ENCODE results near the gene RBMS3. TPM values are rescaled to one million over a fixed set of nuclear protein-coding genes. Genes with fewer than 3 reads are reported as not detected.

Gene RBMS3
- total RNA-seq, 4 donors from 2014 or later, result 116 to 171 (median 152) TPM

DNA sequence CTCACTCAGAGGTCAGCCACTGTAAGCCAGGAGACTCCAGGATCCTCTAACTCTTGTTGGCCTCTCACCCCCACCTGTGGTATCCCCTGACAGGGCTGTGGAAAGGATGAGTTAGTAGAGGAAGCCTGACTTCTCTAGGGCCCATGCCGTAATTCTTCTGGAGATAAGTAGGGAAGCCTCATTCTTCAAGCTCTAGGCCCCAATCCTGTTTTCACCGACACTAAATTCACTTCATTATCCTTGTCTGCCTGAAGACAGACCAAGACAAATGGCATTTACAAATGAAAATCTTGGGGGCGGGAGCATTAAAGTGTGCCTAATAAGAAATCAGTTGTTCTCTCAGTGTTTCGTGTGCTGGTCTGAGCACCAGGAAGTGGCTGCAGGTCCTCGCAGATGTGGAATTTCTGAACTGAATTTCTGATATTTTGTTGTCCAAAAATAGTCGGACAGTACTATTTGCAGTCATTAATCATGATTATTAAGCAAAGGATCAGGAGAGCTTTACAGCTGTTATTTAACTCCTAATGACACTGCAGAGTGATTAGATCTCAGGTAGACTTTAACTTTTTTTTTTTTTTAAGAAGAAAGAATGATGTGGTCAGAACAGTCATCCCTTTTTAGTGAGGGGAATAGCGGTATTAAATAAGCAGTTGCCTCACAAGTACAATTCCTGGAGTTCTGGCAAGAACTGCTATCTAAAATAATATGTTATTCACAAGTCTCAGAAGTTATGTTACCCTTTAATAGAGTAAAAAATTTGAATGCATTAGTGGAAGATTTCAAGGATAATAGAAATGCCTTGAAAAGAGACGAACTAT is 58.4 kb downstream of the RBMS3 start:
- H3K27me3 ChIP-seq, result no peaks in the 10 kb centered on the region
- no peak overlapping the region for H3K4me3 ChIP-seq (replicated peaks in 1 of 3)
- no peaks in the 10 kb centered on the region for H3K36me3 ChIP-seq
- H3K4me1 ChIP-seq, result peaks cover 48 to 56% of the 10 kb centered on the region in 2 donors
- no peaks in the 10 kb centered on the region for H3K9me3 ChIP-seq
- WGBS, 2 donors, result 78 to 79% methylated on average over 8 of the region's 8 CpGs
- TF ChIP-seq, protein P1, sequence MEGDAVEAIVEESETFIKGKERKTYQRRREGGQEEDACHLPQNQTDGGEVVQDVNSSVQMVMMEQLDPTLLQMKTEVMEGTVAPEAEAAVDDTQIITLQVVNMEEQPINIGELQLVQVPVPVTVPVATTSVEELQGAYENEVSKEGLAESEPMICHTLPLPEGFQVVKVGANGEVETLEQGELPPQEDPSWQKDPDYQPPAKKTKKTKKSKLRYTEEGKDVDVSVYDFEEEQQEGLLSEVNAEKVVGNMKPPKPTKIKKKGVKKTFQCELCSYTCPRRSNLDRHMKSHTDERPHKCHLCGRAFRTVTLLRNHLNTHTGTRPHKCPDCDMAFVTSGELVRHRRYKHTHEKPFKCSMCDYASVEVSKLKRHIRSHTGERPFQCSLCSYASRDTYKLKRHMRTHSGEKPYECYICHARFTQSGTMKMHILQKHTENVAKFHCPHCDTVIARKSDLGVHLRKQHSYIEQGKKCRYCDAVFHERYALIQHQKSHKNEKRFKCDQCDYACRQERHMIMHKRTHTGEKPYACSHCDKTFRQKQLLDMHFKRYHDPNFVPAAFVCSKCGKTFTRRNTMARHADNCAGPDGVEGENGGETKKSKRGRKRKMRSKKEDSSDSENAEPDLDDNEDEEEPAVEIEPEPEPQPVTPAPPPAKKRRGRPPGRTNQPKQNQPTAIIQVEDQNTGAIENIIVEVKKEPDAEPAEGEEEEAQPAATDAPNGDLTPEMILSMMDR (IDR thresholded peaks at IDR 0.05), result no peak
- no peak for TF ChIP-seq POLR2A (IDR thresholded peaks at IDR 0.05)
- no peak for DNase-seq
- no peak overlapping the region for H3K27ac ChIP-seq
- intact Hi-C loops (cut with DNase I), result no loop called here

GRCh38 chr3:29344154-29344553 is 63.3 kb downstream of the RBMS3 start:
- intact Hi-C loops (cut with DNase I), result no loop called here
- Histone ChIP-seq H3K27me3 (no peaks in the 10 kb centered on the region), H3K9me3 (no peaks in the 10 kb centered on the region), H3K4me1 (peaks cover 23 to 40% of the 10 kb centered on the region in 2 donors), H3K27ac (no peak overlapping the region), H3K36me3 (no peaks in the 10 kb centered on the region), H3K4me3 (replicated peaks in 1 of 3) (no peak overlapping the region)
- WGBS, 2 donors, result 71 to 73% methylated on average over 3 of the region's 3 CpGs
- TF ChIP-seq, protein P1 (IDR thresholded peaks at IDR 0.05), result no peak
- no peak for TF ChIP-seq POLR2A (IDR thresholded peaks at IDR 0.05)
- no peak for DNase-seq

DNA sequence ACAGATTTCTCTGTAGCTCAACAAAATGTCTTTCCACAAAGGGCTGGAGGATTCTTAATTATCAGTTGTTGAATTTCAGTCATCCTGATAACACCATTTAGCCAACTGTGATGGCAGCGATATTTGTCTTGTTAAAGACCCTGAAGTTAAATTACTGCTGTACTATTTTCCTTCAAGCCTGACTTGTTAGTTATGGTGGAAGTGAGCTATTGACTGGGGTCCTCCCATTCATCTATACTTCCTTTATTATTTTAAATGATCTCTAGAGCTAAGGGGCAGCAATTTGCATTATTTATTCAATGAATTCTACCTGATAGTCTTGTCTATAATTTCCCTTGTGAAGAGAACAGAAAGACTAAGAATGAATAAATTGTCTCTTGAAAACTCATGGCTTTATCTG is 64.1 kb downstream of the RBMS3 start:
- WGBS, 2 donors, result 74 to 89% methylated on average over 1 of the region's 1 CpG
- H3K27ac ChIP-seq, result no peak overlapping the region
- intact Hi-C loops (cut with DNase I), result no loop called here
- H3K4me3 ChIP-seq (replicated peaks in 1 of 3), result no peak overlapping the region
- no peaks in the 10 kb centered on the region for H3K9me3 ChIP-seq
- TF ChIP-seq, protein P1 (IDR thresholded peaks at IDR 0.05), result no peak
- no peak for DNase-seq
- no peaks in the 10 kb centered on the region for H3K36me3 ChIP-seq
- no peaks in the 10 kb centered on the region for H3K27me3 ChIP-seq
- H3K4me1 ChIP-seq, result peaks cover 17 to 34% of the 10 kb centered on the region in 2 donors

- Histone ChIP-seq H3K36me3 (no peaks in the 10 kb centered on the region), H3K9me3 (no peaks in the 10 kb centered on the region), H3K4me3 (replicated peaks in 1 of 3) (no peak overlapping the region), H3K4me1 (peaks cover 17 to 30% of the 10 kb centered on the region in 2 donors), H3K27me3 (no peaks in the 10 kb centered on the region), H3K27ac (no peak overlapping the region)
- DNase-seq, result no peak
- 93 to 94% methylated on average over 3 of the region's 3 CpGs for WGBS, 2 donors
- intact Hi-C loops (cut with DNase I), result no loop called here
- TF ChIP-seq, protein P1 (IDR thresholded peaks at IDR 0.05), result no peak
- TF ChIP-seq POLR2A (IDR thresholded peaks at IDR 0.05), result no peak
Observed at GRCh38 chr3:29345516-29346300, 64.8 kb downstream of the RBMS3 start.

DNA sequence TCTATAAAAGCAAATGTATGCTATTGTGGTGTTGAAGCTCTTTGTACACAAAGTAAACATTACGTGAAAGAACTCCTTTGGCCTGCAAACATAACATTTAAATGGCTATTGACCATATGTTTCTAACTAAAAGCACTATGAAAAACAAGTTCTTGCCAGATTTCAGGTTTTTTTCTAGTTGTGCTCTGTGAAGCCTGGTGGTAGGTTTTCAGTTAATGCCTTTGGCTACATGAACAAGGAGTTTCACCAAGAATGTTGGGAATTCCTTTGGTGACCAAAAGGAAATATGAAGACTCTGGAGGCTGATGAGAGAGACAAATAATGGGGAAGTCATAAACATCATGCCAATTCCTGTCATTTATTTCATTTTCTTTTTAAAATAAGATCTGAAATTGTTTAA is 66.0 kb downstream of the RBMS3 start:
- peaks cover 17 to 30% of the 10 kb centered on the region in 2 donors for H3K4me1 ChIP-seq
- no peak overlapping the region for H3K27ac ChIP-seq
- H3K27me3 ChIP-seq, result no peaks in the 10 kb centered on the region
- 61 to 79% methylated on average over 1 of the region's 1 CpG for WGBS, 2 donors
- no peak for DNase-seq
- no peaks in the 10 kb centered on the region for H3K9me3 ChIP-seq
- intact Hi-C loops (cut with DNase I), result no loop called here
- H3K36me3 ChIP-seq, result no peaks in the 10 kb centered on the region
- H3K4me3 ChIP-seq (replicated peaks in 1 of 3), result no peak overlapping the region
- no peak for TF ChIP-seq POLR2A (IDR thresholded peaks at IDR 0.05)
- TF ChIP-seq, protein P1 (IDR thresholded peaks at IDR 0.05), result no peak

Measured in thyroid gland (tissue), 4 donors.